Epidermal melanocyte (primary cell): ENCODE measurements around the gene SLC13A3.

Experiments
- DNase-seq: peaks from one replicate; pipeline ENCODE4 v3.0.0; 2011; ENCODE audit warnings: low spot score; ENCODE audit not compliant: insufficient read length

The SLC13A3 gene

GRCh38 chr20:46543033-46543432, 108.2 kb downstream of the SLC13A3 start:
- no peak for DNase-seq

- no peak for DNase-seq
Measured at GRCh38 chr20:46541229-46541935, 109.9 kb downstream of the SLC13A3 start.

GRCh38 chr20:46539113-46539512, 112.1 kb downstream of the SLC13A3 start:
- no peak for DNase-seq

GRCh38 chr20:46530640-46531039, 120.6 kb downstream of the SLC13A3 start:
- DNase-seq: no peak

GRCh38 chr20:46523696-46524328, 127.4 kb downstream of the SLC13A3 start:
- no peak for DNase-seq

- DNase-seq: no peak
Measured at GRCh38 chr20:46523108-46523507, 128.2 kb downstream of the SLC13A3 start.

GRCh38 chr20:46520976-46521579, 130.2 kb downstream of the SLC13A3 start:
- DNase-seq: no peak

- DNase-seq: no peak
Measured at GRCh38 chr20:46520540-46520939, 130.7 kb downstream of the SLC13A3 start.

GRCh38 chr20:46519471-46520068, 131.7 kb downstream of the SLC13A3 start:
- no peak for DNase-seq

GRCh38 chr20:46512943-46513844, 138.1 kb downstream of the SLC13A3 start, which contains the start of gene ZNF334:
TSS of gene ZNF334 (minus strand) at chr20:46513559. CDS start at chr20:46512102, 1,457 bp downstream.
- no peak for DNase-seq

GRCh38 chr20:46509523-46509922, 141.7 kb downstream of the SLC13A3 start:
- no peak for DNase-seq
